H1 (cell line): ENCODE data around the gene RPLP2. TPM values are rescaled to one million over a fixed set of nuclear protein-coding genes. Genes with fewer than 3 reads are reported as not detected.

Source experiments
- CTCF ChIA-PET: fragments of 300-600 bp; sonication (Branson Sonifier 250); formaldehyde crosslinking; loops from one replicate; lab custom pipeline; 2021; ENCODE audit not compliant: partially characterized antibody; lab: Charles Lee
- POLR2A ChIA-PET: fragments of 300-600 bp; sonication (Branson Sonifier 250); formaldehyde crosslinking; loops from one replicate; lab custom pipeline; 2021; ENCODE audit warnings: inconsistent platforms; ENCODE audit not compliant: partially characterized antibody; lab: Charles Lee
- DNase-seq, 2 experiments: peaks; one replicate each; pipeline versions ENCODE4 v3.0.0 to v3.0.0-alpha.2; 2010 to 2022; ENCODE audit warnings: low spot score in 2 of 2, low read depth in 1 of 2, mixed read lengths in 1 of 2
- FAIRE-seq: peaks from 2 replicates; lab custom pipeline; 2011; peaks lifted over from hg19 to GRCh38; lab: Jason Lieb, UNC
- H2AFZ ChIP-seq: 2 replicates; pipeline ENCODE4 v1.8.1; 2012; ENCODE audit warnings: low read length, inconsistent platforms
- H2AK5ac ChIP-seq: 2 replicates; pipeline ENCODE4 v1.6.1; 2013; ENCODE audit warnings: low read depth, low read length
- H2BK120ac ChIP-seq: replicated peaks from 2 replicates; pipeline ENCODE3; 2013; ENCODE audit warnings: low read depth, low read length, inconsistent platforms
- H2BK12ac ChIP-seq: 2 replicates; pipeline ENCODE4 v1.6.1; 2013; ENCODE audit warnings: low read depth, low read length
- H2BK15ac ChIP-seq: 2 replicates; pipeline ENCODE4 v1.6.1; 2013; ENCODE audit warnings: low read length
- H2BK20ac ChIP-seq: 2 replicates; pipeline ENCODE4 v1.6.1; 2013; ENCODE audit warnings: low read length
- H2BK5ac ChIP-seq: 2 replicates; pipeline ENCODE4 v1.6.1; 2013; ENCODE audit warnings: low read depth, low read length
- H3K14ac ChIP-seq: 2 replicates; pipeline ENCODE4 v1.6.1; 2013; ENCODE audit warnings: inconsistent platforms; ENCODE audit not compliant: insufficient read length
- H3K18ac ChIP-seq: 2 replicates; pipeline ENCODE4 v1.6.1; 2013; ENCODE audit warnings: low read length; ENCODE audit errors: extremely low read depth
- H3K23ac ChIP-seq: 2 replicates; pipeline ENCODE4 v1.6.1; 2013; ENCODE audit warnings: inconsistent platforms; ENCODE audit not compliant: insufficient read length
- H3K23me2 ChIP-seq: 2 replicates; pipeline ENCODE4 v1.6.1; 2013; ENCODE audit warnings: low read depth, low read length
- H3K27ac ChIP-seq: 2 replicates; pipeline ENCODE4 v1.6.1; 2011; ENCODE audit warnings: low read depth, low read length, inconsistent platforms
- H3K27me3 ChIP-seq, 4 experiments: replicated peaks in 1 of 4; 1 replicate in 1 of 4; 2 replicates in 3 of 4; pipeline versions ENCODE4 v1.6.1 to v1.8.1; 2011 to 2013; ENCODE audit warnings: low read length in 3 of 4, mild to moderate bottlenecking in 3 of 4, inconsistent platforms in 2 of 4, mixed read lengths in 2 of 4, moderate library complexity in 1 of 4; ENCODE audit not compliant: control insufficient read depth in 3 of 4, insufficient read depth in 3 of 4; ENCODE audit errors: extremely low read depth in 1 of 4
- H3K36me3 ChIP-seq, 4 experiments: 2 replicates each; pipeline versions ENCODE4 v1.6.1 to v1.8.1; 2011 to 2013; ENCODE audit warnings: mild to moderate bottlenecking in 4 of 4, low read length in 3 of 4, moderate library complexity in 2 of 4, control low read depth in 1 of 4, inconsistent platforms in 1 of 4; ENCODE audit not compliant: insufficient read depth in 4 of 4, control insufficient read depth in 2 of 4
- H3K4ac ChIP-seq: replicated peaks from 2 replicates; pipeline ENCODE3; 2013; ENCODE audit warnings: low read length, low read depth, mixed read lengths, inconsistent platforms; ENCODE audit not compliant: insufficient read length
- H3K4me1 ChIP-seq, 4 experiments: replicated peaks in 1 of 4; 1 replicate in 1 of 4; 2 replicates in 3 of 4; pipeline versions ENCODE4 v1.6.1 to v1.8.1; 2011 to 2013; ENCODE audit warnings: low read length in 3 of 4, inconsistent platforms in 2 of 4, mixed read lengths in 1 of 4; ENCODE audit not compliant: insufficient read depth in 4 of 4, control insufficient read depth in 3 of 4
- H3K4me2 ChIP-seq, 2 experiments: 2 replicates each; pipeline versions ENCODE4 v1.6.1 to v1.8.1; 2011 to 2013; ENCODE audit warnings: low read depth in 2 of 2, low read length in 2 of 2, control low read depth in 1 of 2, inconsistent platforms in 1 of 2, mild to moderate bottlenecking in 1 of 2; ENCODE audit not compliant: insufficient read depth in 1 of 2
- H3K4me3 ChIP-seq, 4 experiments: fragments of 200-600, 300-600 bp in 1 of 4; sonication (generic), shearing (Covaris generic), sonication (Bioruptor Twin) in 1 of 4; 2 replicates each; pipeline versions ENCODE4 v1.5.1 to v1.8.1; 2011 to 2016; ENCODE audit warnings: low read length in 4 of 4, low read depth in 3 of 4, control low read depth in 2 of 4, inconsistent platforms in 2 of 4, mild to moderate bottlenecking in 2 of 4, mixed read lengths in 1 of 4, moderate library complexity in 1 of 4; ENCODE audit not compliant: insufficient read depth in 2 of 4; ENCODE audit errors: extremely low read depth in 1 of 4
- H3K56ac ChIP-seq: replicated peaks from 2 replicates; pipeline ENCODE3; 2013; ENCODE audit warnings: low read depth, mild to moderate bottlenecking, mixed read lengths, low read length, inconsistent platforms; ENCODE audit not compliant: insufficient read length
- H3K79me1 ChIP-seq: 2 replicates; pipeline ENCODE4 v1.6.1; 2013; ENCODE audit warnings: low read depth, low read length, control low read depth
- H3K79me2 ChIP-seq, 2 experiments: 2 replicates each; pipeline versions ENCODE4 v1.6.1 to v1.8.1; 2012 to 2013; ENCODE audit warnings: low read length in 2 of 2, mild to moderate bottlenecking in 2 of 2, inconsistent platforms in 1 of 2; ENCODE audit not compliant: insufficient read depth in 2 of 2, control insufficient read depth in 1 of 2
- H3K9ac ChIP-seq, 4 experiments: replicated peaks in 1 of 4; 1 replicate in 1 of 4; 2 replicates in 3 of 4; pipeline versions ENCODE4 v1.6.1 to v1.8.1; 2011 to 2013; ENCODE audit warnings: low read depth in 3 of 4, low read length in 3 of 4, control low read depth in 2 of 4, mild to moderate bottlenecking in 2 of 4, moderate library complexity in 2 of 4, inconsistent platforms in 1 of 4; ENCODE audit errors: extremely low read depth in 1 of 4
- H3K9me3 ChIP-seq, 2 experiments: 2 replicates each; pipeline versions ENCODE4 v1.6.1 to v1.8.1; 2012 to 2013; ENCODE audit warnings: mild to moderate bottlenecking in 2 of 2, moderate library complexity in 2 of 2, control low read depth in 1 of 2, inconsistent platforms in 1 of 2, low read depth in 1 of 2, low read length in 1 of 2, mixed read lengths in 1 of 2; ENCODE audit not compliant: insufficient read depth in 2 of 2
- H4K20me1 ChIP-seq, 2 experiments: replicated peaks in 1 of 2; 2 replicates each; pipeline versions ENCODE3 to v1.8.1; 2011 to 2013; ENCODE audit warnings: inconsistent platforms in 2 of 2, low read length in 2 of 2, mild to moderate bottlenecking in 1 of 2; ENCODE audit not compliant: insufficient read depth in 2 of 2, control insufficient read depth in 1 of 2
- H4K5ac ChIP-seq: 2 replicates; pipeline ENCODE4 v1.6.1; 2013; ENCODE audit warnings: low read length, low read depth, mixed read lengths, inconsistent platforms; ENCODE audit not compliant: insufficient read length
- H4K8ac ChIP-seq: 2 replicates; pipeline ENCODE4 v1.8.0; 2013; ENCODE audit warnings: mild to moderate bottlenecking, moderate library complexity, low read length, inconsistent platforms; ENCODE audit not compliant: insufficient read depth; ENCODE audit errors: extremely low read depth
- H4K91ac ChIP-seq: replicated peaks from 2 replicates; pipeline ENCODE3; 2013; ENCODE audit warnings: low read length, mixed read lengths, inconsistent platforms; ENCODE audit not compliant: insufficient read length
- CBX8 ChIP-seq: fragments of 300-800, 300-1000 bp; sonication (generic); IDR thresholded peaks from 2 replicates; pipeline ENCODE4 v1.7.1; 2016; ENCODE audit warnings: low read depth, low read length, borderline replicate concordance
- EGR1 ChIP-seq: IDR thresholded peaks from 2 replicates; pipeline ENCODE4 v1.6.1; 2011; ENCODE audit warnings: low read depth, low read length, borderline replicate concordance
- MAX ChIP-seq: IDR thresholded peaks from 2 replicates; pipeline ENCODE4 v1.6.1; 2012; ENCODE audit warnings: inconsistent platforms
- SIRT6 ChIP-seq: IDR thresholded peaks from one replicate; pipeline ENCODE4 v1.7.1; 2012; ENCODE audit warnings: low read length, inconsistent platforms
- SP4 ChIP-seq: IDR thresholded peaks from 2 replicates; pipeline ENCODE4 v1.6.1; 2012; ENCODE audit warnings: low read length, inconsistent platforms
- WGBS, 2 experiments: shearing (Covaris generic) in 1 of 2; methylation state at CpG; one replicate each; pipeline versions ENCODE4 v1.1.6 to v1.1.7; 2013 to 2015; ENCODE audit warnings: low lambda C conversion rate in 2 of 2, mixed read lengths in 2 of 2, inconsistent platforms in 1 of 2, low coverage in 1 of 2, missing lambda C conversion rate in 1 of 2; ENCODE audit not compliant: insufficient replicate concordance in 2 of 2, insufficient coverage in 1 of 2, insufficient read length in 1 of 2; ENCODE audit errors: extremely low coverage in 1 of 2, missing lambda C conversion rate in 1 of 2; 5-methylcytosine and 5-hydroxymethylcytosine counted together
- polyA plus RNA-seq, 7 experiments: library from polyadenylated mRNA; depleted of rRNA in 3 of 7; stranded (reverse) in 5 of 7; unstranded in 2 of 7; fragments of >200 nt in 5 of 7; fragments of 200-250 nt in 2 of 7; gene quantifications; 1 replicate in 5 of 7; 2 replicates in 1 of 7; 4 replicates in 1 of 7; pipeline versions ENCODE4 v1.2.1 to v1.2.3, GENCODE V29; 2011 to 2013; ENCODE audit warnings: missing spikeins in 2 of 7, mixed read lengths in 2 of 7
- total RNA-seq: library from RNA; stranded (reverse); fragmentation: NEBNext Ultra II Directional; extraction: Animal tissue kit (Norgen Biotek cat#: 25700); gene quantifications from 2 replicates; pipeline ENCODE4 v1.2.1, GENCODE V29; 2021

Gene RPLP2
- total and polyA plus RNA-seq, 2 of the 8 experiments (the other 6 are each of a cell fraction or from before 2014, with no cell fraction given): 1,789 to 2,106 TPM

DNA sequence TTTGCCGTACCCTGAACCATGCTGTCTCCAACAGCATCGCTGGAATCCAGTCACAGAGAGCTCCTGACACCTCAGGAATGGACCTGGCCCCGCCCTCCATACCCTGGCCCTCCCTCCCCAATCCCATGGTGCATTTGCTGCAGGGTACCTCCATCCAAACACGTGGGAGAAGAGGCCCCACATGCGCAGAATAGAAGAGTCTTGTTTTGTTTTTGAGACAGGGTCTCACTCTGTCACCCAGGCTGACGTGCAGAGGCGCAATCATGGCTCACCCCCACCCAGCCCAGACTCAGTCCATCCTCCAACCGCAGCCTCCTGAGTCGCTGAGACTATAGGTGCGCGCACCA is 6.6 kb downstream of the RPLP2 start:
- Histone ChIP-seq H3K14ac (no peak overlapping the region), H2BK15ac (no peak overlapping the region), H3K18ac (no peak overlapping the region), H3K27ac (no peak overlapping the region), H3K36me3 (peaks cover 15 to 23% (median 19%) of the 10 kb centered on the region in 4 experiments), H3K4me1 (peaks cover 0 to 15% (median 10%) of the 10 kb centered on the region in 4 experiments; a peak in 5 of 7 replicates), H4K91ac (no peak overlapping the region), H2AFZ (no peak overlapping the region), H3K23me2 (peaks cover 8% of the 10 kb centered on the region; the same call in 1 of the 2 replicates), H3K27me3 (no peaks in the 10 kb centered on the region; a peak in 2 of 7 replicates), H4K20me1 (peaks cover 10 to 23% of the 10 kb centered on the region in 2 experiments), H2BK20ac (no peak overlapping the region), H3K23ac (no peak overlapping the region), H3K79me2 (peaks cover 0 to 15% of the 10 kb centered on the region in 2 experiments; a peak in 2 of 4 replicates), H3K4me2 (no peak overlapping the region), H3K4ac (no peak overlapping the region), H2BK12ac (no peak overlapping the region; the same call in 1 of the 2 replicates), H3K4me3 (no peak overlapping the region), H4K5ac (no peak overlapping the region), H2BK120ac (no peak overlapping the region), H2BK5ac (0 out of 2 replicates have a peak overlapping the region, but pooled peaks have one; percentile 2), H3K56ac (no peak overlapping the region), H2AK5ac (no peak overlapping the region), H4K8ac (no peak overlapping the region; the same call in 1 of the 2 replicates), H3K9ac (no peak overlapping the region), H3K79me1 (peaks cover 5% of the 10 kb centered on the region), H3K9me3 (no peaks in the 10 kb centered on the region)
- FAIRE-seq: no peak
- no peak for TF ChIP-seq EGR1
- TF ChIP-seq CBX8: no peak
- peak; percentile 53; the same call in 1 of the 2 replicates for TF ChIP-seq MAX
- TF ChIP-seq SP4: no peak
- TF ChIP-seq SIRT6: no peak
- 81% methylated on average over 11 of the region's 11 CpGs; no CpG with 5 or more reads in 1 of the 2 experiments for WGBS, 2 experiments
- CTCF ChIA-PET: interaction anchor here (0.9 to 1.4 kb wide), 5 partner anchors 12 to 32 kb away, joined by 3 to 6 read pairs (median 4); partner anchors contain the start of gene PIDD1
- no peak for DNase-seq
- POLR2A ChIA-PET: interaction anchor here (1.6 to 53.0 kb wide), 4 partner anchors 5 to 88 kb away, joined by 3 to 1917 read pairs (median 960); partner anchors contain the start of genes CD151, CEND1, CRACR2B and PIDD1
